ENCODE data around the gene CRABP1. TPM values are rescaled to one million over a fixed set of nuclear protein-coding genes. Genes with fewer than 3 reads are reported as not detected.

The CRABP1 gene
- polyA plus RNA-seq, 1 donor from 2014 or later, result 7.0 TPM

DNA sequence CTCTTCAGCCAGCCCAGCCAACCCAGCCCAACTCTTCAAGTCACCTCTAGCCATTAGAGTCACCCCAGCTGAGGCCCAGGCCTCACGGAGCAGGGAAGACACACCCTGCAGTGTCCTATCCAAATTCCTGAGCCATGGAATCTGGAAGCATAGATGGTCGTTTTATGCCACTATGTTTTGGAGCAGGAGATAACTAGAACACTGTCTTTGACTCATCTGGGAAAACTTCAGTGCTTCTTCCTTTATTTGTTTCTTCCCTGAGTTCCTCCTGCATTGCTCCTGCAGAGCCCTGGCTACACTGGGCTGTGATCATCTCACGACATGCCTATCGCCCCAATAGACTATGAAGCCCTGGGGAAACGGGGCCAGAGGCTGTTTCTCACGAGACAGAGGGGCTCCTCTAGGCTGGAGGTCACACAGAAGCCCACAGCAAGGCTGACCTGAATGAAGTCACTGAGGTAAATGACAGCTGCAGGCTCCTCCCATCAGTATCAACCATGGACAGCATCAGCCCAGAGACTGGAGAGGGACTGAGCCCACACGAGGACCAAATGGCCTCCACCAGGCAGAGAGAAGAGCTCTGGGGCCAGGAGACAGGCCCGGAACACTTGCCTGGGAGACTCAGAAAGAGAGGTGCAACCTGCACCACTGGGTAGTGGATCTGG, 22.7 kb downstream of the CRABP1 start:
- Histone ChIP-seq H3K27ac (ENCODE audit: low read length) (no peak overlapping the region), H3F3A (ENCODE audit: insufficient read depth, low read length, poor library complexity, severe bottlenecking) (no peaks in the 10 kb centered on the region), H3K79me2 (replicated peaks; ENCODE audit: insufficient read depth, low read length) (no peaks in the 10 kb centered on the region), H3K4me2 (ENCODE audit: low read length) (no peak overlapping the region), H3K27me3 (ENCODE audit: insufficient read depth, low read depth, low read length) (no peaks in the 10 kb centered on the region), H3K9me3 (ENCODE audit: low read length) (no peaks in the 10 kb centered on the region), H3K9me2 (ENCODE audit: insufficient read depth, low read length) (no peaks in the 10 kb centered on the region), H3K36me3 (ENCODE audit: insufficient read depth, low read length) (no peaks in the 10 kb centered on the region), H3K4me3 (ENCODE audit: low read length) (no peak overlapping the region), H3K9ac (ENCODE audit: low read length) (no peak overlapping the region), H4K20me1 (ENCODE audit: insufficient read depth) (no peaks in the 10 kb centered on the region), H2AFZ (ENCODE audit: low read depth, low read length) (no peak overlapping the region)
- TF ChIP-seq, protein P1, sequence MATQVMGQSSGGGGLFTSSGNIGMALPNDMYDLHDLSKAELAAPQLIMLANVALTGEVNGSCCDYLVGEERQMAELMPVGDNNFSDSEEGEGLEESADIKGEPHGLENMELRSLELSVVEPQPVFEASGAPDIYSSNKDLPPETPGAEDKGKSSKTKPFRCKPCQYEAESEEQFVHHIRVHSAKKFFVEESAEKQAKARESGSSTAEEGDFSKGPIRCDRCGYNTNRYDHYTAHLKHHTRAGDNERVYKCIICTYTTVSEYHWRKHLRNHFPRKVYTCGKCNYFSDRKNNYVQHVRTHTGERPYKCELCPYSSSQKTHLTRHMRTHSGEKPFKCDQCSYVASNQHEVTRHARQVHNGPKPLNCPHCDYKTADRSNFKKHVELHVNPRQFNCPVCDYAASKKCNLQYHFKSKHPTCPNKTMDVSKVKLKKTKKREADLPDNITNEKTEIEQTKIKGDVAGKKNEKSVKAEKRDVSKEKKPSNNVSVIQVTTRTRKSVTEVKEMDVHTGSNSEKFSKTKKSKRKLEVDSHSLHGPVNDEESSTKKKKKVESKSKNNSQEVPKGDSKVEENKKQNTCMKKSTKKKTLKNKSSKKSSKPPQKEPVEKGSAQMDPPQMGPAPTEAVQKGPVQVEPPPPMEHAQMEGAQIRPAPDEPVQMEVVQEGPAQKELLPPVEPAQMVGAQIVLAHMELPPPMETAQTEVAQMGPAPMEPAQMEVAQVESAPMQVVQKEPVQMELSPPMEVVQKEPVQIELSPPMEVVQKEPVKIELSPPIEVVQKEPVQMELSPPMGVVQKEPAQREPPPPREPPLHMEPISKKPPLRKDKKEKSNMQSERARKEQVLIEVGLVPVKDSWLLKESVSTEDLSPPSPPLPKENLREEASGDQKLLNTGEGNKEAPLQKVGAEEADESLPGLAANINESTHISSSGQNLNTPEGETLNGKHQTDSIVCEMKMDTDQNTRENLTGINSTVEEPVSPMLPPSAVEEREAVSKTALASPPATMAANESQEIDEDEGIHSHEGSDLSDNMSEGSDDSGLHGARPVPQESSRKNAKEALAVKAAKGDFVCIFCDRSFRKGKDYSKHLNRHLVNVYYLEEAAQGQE (IDR thresholded peaks at IDR 0.05; ENCODE audit: borderline replicate concordance), result no peak
- TF ChIP-seq SMC3 (conservative IDR thresholded peaks at IDR 0.05; ENCODE audit: poor library complexity) (no peak), POLR2AphosphoS5 (IDR thresholded peaks at IDR 0.05) (no peak), RAD21 (conservative IDR thresholded peaks at IDR 0.05) (no peak), MXI1 (conservative IDR thresholded peaks at IDR 0.05; ENCODE audit: poor library complexity, severe bottlenecking) (no peak), TAF1 (IDR thresholded peaks at IDR 0.05; ENCODE audit: low read depth) (no peak), EP300 (conservative IDR thresholded peaks at IDR 0.05; ENCODE audit: poor library complexity, severe bottlenecking) (no peak), EZH2 (IDR thresholded peaks at IDR 0.05; ENCODE audit: borderline replicate concordance, insufficient read depth, low read length, poor library complexity, severe bottlenecking) (no peak)
- TF ChIP-seq, protein P2, sequence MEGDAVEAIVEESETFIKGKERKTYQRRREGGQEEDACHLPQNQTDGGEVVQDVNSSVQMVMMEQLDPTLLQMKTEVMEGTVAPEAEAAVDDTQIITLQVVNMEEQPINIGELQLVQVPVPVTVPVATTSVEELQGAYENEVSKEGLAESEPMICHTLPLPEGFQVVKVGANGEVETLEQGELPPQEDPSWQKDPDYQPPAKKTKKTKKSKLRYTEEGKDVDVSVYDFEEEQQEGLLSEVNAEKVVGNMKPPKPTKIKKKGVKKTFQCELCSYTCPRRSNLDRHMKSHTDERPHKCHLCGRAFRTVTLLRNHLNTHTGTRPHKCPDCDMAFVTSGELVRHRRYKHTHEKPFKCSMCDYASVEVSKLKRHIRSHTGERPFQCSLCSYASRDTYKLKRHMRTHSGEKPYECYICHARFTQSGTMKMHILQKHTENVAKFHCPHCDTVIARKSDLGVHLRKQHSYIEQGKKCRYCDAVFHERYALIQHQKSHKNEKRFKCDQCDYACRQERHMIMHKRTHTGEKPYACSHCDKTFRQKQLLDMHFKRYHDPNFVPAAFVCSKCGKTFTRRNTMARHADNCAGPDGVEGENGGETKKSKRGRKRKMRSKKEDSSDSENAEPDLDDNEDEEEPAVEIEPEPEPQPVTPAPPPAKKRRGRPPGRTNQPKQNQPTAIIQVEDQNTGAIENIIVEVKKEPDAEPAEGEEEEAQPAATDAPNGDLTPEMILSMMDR (IDR thresholded peaks at IDR 0.05; ENCODE audit: poor library complexity, severe bottlenecking), result no peak

DNA sequence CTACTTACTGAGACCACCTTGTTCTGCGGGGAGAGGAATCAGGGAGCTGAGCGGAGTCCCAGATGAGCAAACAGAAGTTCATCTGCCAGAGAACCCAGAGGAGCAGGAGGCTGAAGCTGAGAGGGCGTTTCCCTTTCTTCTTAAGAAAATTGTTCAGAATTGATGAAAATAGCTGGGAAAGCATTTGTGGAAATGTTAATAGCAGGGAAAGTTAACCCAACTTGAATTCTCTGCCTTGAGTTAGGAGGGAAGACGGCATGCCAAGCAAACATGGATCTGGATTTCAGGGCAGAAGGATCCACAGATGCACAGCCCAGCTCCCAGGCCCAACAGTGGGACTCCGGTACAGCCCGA, 23.2 kb downstream of the CRABP1 start:
- H3K4me3 ChIP-seq (ENCODE audit: low read length), result no peak overlapping the region
- no peaks in the 10 kb centered on the region for H3K9me2 ChIP-seq (ENCODE audit: insufficient read depth, low read length)
- H3K9ac ChIP-seq (ENCODE audit: low read length), result no peak overlapping the region
- no peak overlapping the region for H3K4me2 ChIP-seq (ENCODE audit: low read length)
- H4K20me1 ChIP-seq (ENCODE audit: insufficient read depth), result no peaks in the 10 kb centered on the region
- no peaks in the 10 kb centered on the region for H3K9me3 ChIP-seq (ENCODE audit: low read length)
- H3K79me2 ChIP-seq (replicated peaks; ENCODE audit: insufficient read depth, low read length), result no peaks in the 10 kb centered on the region
- H2AFZ ChIP-seq (ENCODE audit: low read depth, low read length), result no peak overlapping the region
- no peak overlapping the region for H3K27ac ChIP-seq (ENCODE audit: low read length)
- TF ChIP-seq TAF1 (IDR thresholded peaks at IDR 0.05; ENCODE audit: low read depth) (no peak), POLR2AphosphoS5 (IDR thresholded peaks at IDR 0.05) (no peak), RAD21 (conservative IDR thresholded peaks at IDR 0.05) (no peak), MXI1 (conservative IDR thresholded peaks at IDR 0.05; ENCODE audit: poor library complexity, severe bottlenecking) (no peak), EP300 (conservative IDR thresholded peaks at IDR 0.05; ENCODE audit: poor library complexity, severe bottlenecking) (no peak), EZH2 (IDR thresholded peaks at IDR 0.05; ENCODE audit: borderline replicate concordance, insufficient read depth, low read length, poor library complexity, severe bottlenecking) (no peak), SMC3 (conservative IDR thresholded peaks at IDR 0.05; ENCODE audit: poor library complexity) (no peak)
- TF ChIP-seq, protein P2 (IDR thresholded peaks at IDR 0.05; ENCODE audit: poor library complexity, severe bottlenecking), result no peak
- TF ChIP-seq, protein P1 (IDR thresholded peaks at IDR 0.05; ENCODE audit: borderline replicate concordance), result no peak
- H3K27me3 ChIP-seq (ENCODE audit: insufficient read depth, low read depth, low read length), result no peaks in the 10 kb centered on the region
- H3F3A ChIP-seq (ENCODE audit: insufficient read depth, low read length, poor library complexity, severe bottlenecking), result no peaks in the 10 kb centered on the region
- no peaks in the 10 kb centered on the region for H3K36me3 ChIP-seq (ENCODE audit: insufficient read depth, low read length)

All from neural cell (in vitro differentiated cells).